Measurements from ENCODE around the gene SRMS. TPM values are rescaled to one million over a fixed set of nuclear protein-coding genes. Genes with fewer than 3 reads are reported as not detected.

Gene SRMS
- polyA plus RNA-seq, 5 donors: 0.12 to 0.27 (median 0.15) TPM

- DNase-seq: no peak
Measured at GRCh38 chr20:63539441-63540370, 7.8 kb downstream of the SRMS start.

GRCh38 chr20:63539092-63539430 is 8.5 kb downstream of the SRMS start:
- no peak for DNase-seq

- peak; percentile 42 to 45 for DNase-seq
Measured at GRCh38 chr20:63538204-63539091, 9.1 kb downstream of the SRMS start.

- peak; percentile 82 to 84 for DNase-seq
Measured at GRCh38 chr20:63537525-63538203, 9.9 kb downstream of the SRMS start.

- DNase-seq: no peak
Measured at GRCh38 chr20:63536997-63537524, 10.5 kb downstream of the SRMS start, which contains the start of gene PTK6. Gene PTK6, minus strand, starts transcription at chr20:63537376. Its CDS starts 62 bp downstream, at chr20:63537314.

GRCh38 chr20:63536241-63536977 is 11.1 kb downstream of the SRMS start:
- no peak for DNase-seq

GRCh38 chr20:63534831-63535651 is 12.5 kb downstream of the SRMS start:
- no peak for DNase-seq

DNA sequence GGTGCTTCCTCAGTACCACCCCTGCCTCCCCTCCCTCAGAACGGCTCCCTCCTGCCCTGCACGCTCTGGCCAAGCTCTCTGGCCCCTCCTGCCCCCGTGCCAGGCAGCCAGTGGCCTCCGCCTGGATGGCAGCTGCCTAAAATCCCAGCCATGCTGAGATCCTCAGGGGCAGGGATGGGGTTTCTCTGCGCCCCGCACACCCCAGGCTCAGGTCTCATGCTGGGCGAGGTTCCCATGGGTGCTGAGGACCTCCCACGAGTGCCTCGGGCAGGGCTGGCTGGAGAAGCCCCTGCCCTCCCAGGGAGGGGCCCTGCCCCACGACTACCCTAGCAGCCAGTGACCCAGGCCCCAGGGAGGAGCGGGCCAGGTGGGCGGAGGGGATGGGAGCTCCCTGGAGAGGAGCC is 13.1 kb downstream of the SRMS start:
- no peak for DNase-seq

GRCh38 chr20:63533871-63534393 is 13.6 kb downstream of the SRMS start:
- no peak for DNase-seq

DNA sequence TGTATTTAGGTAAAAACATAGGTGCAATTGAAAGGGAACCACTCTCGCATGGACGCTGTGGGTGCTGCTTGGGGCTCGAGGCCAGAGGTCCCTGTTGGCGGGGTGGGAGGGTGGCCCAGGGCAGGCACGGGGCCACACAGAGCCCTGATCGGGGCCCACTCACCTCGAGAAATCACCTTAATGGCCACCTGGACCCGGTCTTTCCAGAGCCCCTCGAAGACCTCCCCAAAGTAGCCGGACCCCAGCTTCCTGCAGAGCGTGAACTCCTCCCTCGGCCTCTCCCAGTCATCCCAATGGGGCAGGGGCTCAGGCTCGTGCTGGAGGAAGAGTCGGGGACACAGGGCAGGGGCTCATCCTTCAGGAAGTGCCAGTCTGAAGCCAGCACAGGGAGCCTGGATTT is 14.2 kb downstream of the SRMS start:
- no peak for DNase-seq

- DNase-seq: no peak
Measured at GRCh38 chr20:63532449-63532971, 15.0 kb downstream of the SRMS start.

DNA sequence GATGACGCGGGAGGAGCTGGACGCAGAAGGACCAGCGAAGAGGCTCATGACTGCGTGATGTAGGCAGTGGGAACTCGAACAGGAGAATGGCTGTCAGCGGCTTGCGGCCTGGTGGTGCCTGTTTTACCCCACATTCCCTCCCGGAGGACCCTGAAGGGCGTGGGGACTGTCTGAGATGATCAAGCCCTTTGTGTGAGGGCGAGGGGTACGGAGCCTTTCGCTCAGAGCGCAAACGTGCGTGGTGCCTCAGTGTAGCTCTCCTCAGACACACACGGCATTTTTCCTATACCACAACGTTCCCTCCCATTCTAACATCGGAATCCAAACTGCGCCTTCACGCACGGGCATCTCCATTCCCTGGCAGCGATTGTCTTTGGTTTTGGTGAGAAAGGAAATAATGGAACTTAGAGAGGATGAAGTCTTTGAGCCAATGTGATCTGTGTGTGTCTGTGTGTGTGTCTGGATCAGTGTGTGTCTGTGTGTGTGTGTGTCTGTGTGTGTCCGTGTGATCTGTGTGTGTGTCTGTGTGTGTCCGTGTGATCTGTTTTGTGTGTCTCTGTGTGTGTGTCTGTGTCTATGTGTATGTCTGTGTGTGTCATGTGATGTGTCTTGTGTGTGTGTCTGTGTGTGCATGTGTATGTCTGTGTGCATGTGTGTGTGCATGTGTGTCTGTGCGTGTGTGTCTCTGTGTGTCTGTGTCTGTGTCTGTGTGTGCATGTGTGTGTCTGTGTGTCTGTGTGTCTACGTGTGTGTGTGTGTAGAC is 15.7 kb downstream of the SRMS start:
- no peak for DNase-seq

DNA sequence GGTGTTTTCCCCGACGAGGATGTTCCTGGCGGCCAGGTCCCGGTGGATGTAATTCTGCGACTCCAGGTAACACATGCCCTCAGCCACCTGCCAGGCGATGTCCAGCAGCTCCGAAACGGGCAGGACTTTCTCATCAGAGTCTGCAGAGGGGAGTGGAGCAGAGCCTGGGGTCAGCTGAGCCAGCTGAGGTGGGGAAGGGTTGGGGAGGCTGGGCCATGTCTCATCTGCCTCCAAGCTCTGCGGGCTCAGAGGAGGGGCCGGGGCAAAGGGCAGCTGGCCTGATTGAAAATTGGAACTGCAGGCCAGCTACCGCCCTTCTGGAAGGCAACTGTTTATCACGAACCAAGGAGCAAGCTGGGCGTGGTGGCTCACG is 16.8 kb downstream of the SRMS start:
- DNase-seq: no peak

GRCh38 chr20:63529861-63530787 is 17.4 kb downstream of the SRMS start:
- no peak for DNase-seq

- DNase-seq: no peak
Measured at GRCh38 chr20:63529180-63529860, 18.2 kb downstream of the SRMS start.

- DNase-seq: no peak
Measured at GRCh38 chr20:63527184-63527583, 20.4 kb downstream of the SRMS start.

DNA sequence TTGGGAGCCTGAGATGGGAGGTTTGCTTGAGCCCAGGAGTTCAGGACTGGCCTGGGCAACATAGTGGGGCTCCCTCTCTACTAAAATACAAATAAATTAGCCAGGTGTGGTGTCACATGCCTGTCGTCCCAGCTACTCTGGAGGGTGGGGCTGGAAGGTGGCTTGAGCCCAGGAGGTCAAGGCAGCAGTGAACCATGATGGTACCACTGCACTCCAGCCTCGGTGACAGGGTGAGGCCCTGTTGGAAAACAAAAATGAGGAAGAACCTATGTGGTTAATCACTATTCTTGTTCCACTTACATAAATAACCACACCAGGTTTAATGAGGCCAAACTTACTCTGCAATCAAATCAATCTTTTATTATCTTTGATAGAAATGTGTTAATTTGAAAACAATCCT is 21.6 kb downstream of the SRMS start:
- DNase-seq: no peak

Measured in right lung (tissue), 5 donors.